Measurements from ENCODE around the gene MKS1.

Gene MKS1

GRCh38 chr17:58244963-58245362, 25.9 kb upstream of the MKS1 start:
- DNase-seq: no peak

GRCh38 chr17:58242171-58242784, 23.2 kb upstream of the MKS1 start:
- DNase-seq: no peak

GRCh38 chr17:58239987-58240386, 20.9 kb upstream of the MKS1 start:
- DNase-seq: no peak

GRCh38 chr17:58238147-58238634, 19.1 kb upstream of the MKS1 start, which contains the start of gene LPO:
LPO (plus strand) TSS chr17:58238584; CDS start chr17:58242980, 4,396 bp downstream.
- DNase-seq: no peak

- no peak for DNase-seq
These were observed 17.3 kb upstream of the MKS1 start for GRCh38 chr17:58236394-58236793.

- DNase-seq: no peak
These were observed 16.8 kb upstream of the MKS1 start for GRCh38 chr17:58235821-58236220.

- no peak for DNase-seq
These were observed 15.5 kb upstream of the MKS1 start for GRCh38 chr17:58234512-58234911.

- DNase-seq: peak in 1 of 2 experiments; percentile 8
These were observed 14.5 kb upstream of the MKS1 start for GRCh38 chr17:58233543-58233942.

- DNase-seq: peak; percentile 94 to 96
These were observed 13.7 kb upstream of the MKS1 start for GRCh38 chr17:58232707-58233156.

- no peak for DNase-seq
These were observed 12.6 kb upstream of the MKS1 start for GRCh38 chr17:58231641-58232040.

- no peak for DNase-seq
These were observed 10.8 kb upstream of the MKS1 start for GRCh38 chr17:58229881-58230280.

- DNase-seq: no peak
These were observed 10.3 kb upstream of the MKS1 start for GRCh38 chr17:58229384-58229783.

- no peak for DNase-seq
These were observed 9.6 kb upstream of the MKS1 start for GRCh38 chr17:58228679-58229078.

- DNase-seq: no peak
These were observed 8.7 kb upstream of the MKS1 start for GRCh38 chr17:58227733-58228132.

- peak; percentile 33 to 47 for DNase-seq
These were observed 5.3 kb upstream of the MKS1 start for GRCh38 chr17:58224315-58224714.

- no peak for DNase-seq
These were observed 731 bp upstream of the MKS1 start for GRCh38 chr17:58219789-58220183.

GRCh38 chr17:58217766-58218165, 1.3 kb downstream of the MKS1 start:
- DNase-seq: no peak

GRCh38 chr17:58215685-58216084, 3.4 kb downstream of the MKS1 start:
- peak in 1 of 2 experiments; percentile 37 for DNase-seq

GRCh38 chr17:58210922-58211321, 8.1 kb downstream of the MKS1 start:
- peak; percentile 38 to 52 for DNase-seq

- no peak for DNase-seq
These were observed 10.7 kb downstream of the MKS1 start for GRCh38 chr17:58208344-58208743.

GRCh38 chr17:58207451-58207850, 11.6 kb downstream of the MKS1 start:
- no peak for DNase-seq

GRCh38 chr17:58205936-58206335, 13.1 kb downstream of the MKS1 start:
- no peak for DNase-seq

GRCh38 chr17:58204796-58205195, 14.3 kb downstream of the MKS1 start:
- DNase-seq: no peak

- DNase-seq: no peak
These were observed 16.2 kb downstream of the MKS1 start for GRCh38 chr17:58202859-58203258.

- DNase-seq: peak; percentile 37 to 50
These were observed 18.9 kb downstream of the MKS1 start for GRCh38 chr17:58200024-58200633.
